HEK293 (cell line): ENCODE measurements around the gene BAIAP2.

Source experiments
- CTCF ChIP-seq: fragments of 450-650 bp; formaldehyde crosslinking; IDR thresholded peaks from 2 replicates; pipeline ENCODE4 v1.5.1; 2016; ENCODE audit warnings: missing biosample characterization, missing genetic modification characterization
- REST ChIP-seq: fragments of 450-650 bp; formaldehyde crosslinking; IDR thresholded peaks from 2 replicates; pipeline ENCODE4 v1.5.1; 2016; ENCODE audit warnings: missing biosample characterization, missing genetic modification characterization
- WT1 ChIP-seq: fragments of 450-650 bp; formaldehyde crosslinking; IDR thresholded peaks from 2 replicates; pipeline ENCODE4 v1.5.1; 2016; ENCODE audit warnings: missing biosample characterization, missing genetic modification characterization
- YY1 ChIP-seq: fragments of 450-650 bp; formaldehyde crosslinking; IDR thresholded peaks from 2 replicates; pipeline ENCODE4 v1.5.1; 2018; ENCODE audit warnings: missing biosample characterization, missing genetic modification characterization
- ZNF274 ChIP-seq, 2 experiments: fragments of 200-500 bp in 1 of 2; fragments of 450-650 bp in 1 of 2; sonication (Bioruptor generic) in 1 of 2; formaldehyde crosslinking in 1 of 2; IDR thresholded peaks; 2 replicates each; pipeline versions ENCODE4 v1.5.1 to v1.6.1; 2014 to 2016; ENCODE audit warnings: borderline replicate concordance in 1 of 2, inconsistent platforms in 1 of 2, low read length in 1 of 2, missing biosample characterization in 1 of 2, missing genetic modification characterization in 1 of 2
- ZNF404 ChIP-seq: fragments of 450-650 bp; formaldehyde crosslinking; IDR thresholded peaks from 2 replicates; pipeline ENCODE4 v1.5.1; 2017; ENCODE audit warnings: missing biosample characterization, missing genetic modification characterization
- ZSCAN30 ChIP-seq: fragments of 450-650 bp; IDR thresholded peaks from 2 replicates; pipeline ENCODE4 v1.5.1; 2018; ENCODE audit warnings: missing biosample characterization, mild to moderate bottlenecking, missing genetic modification characterization, moderate library complexity
- ZSCAN5A ChIP-seq: fragments of 450-650 bp; formaldehyde crosslinking; IDR thresholded peaks from 2 replicates; pipeline ENCODE4 v1.5.1; 2016; ENCODE audit warnings: missing biosample characterization, missing genetic modification characterization

GRCh38 chr17:81076141-81076679 is 41.3 kb downstream of the BAIAP2 start:
- no peak for TF ChIP-seq ZNF404
- TF ChIP-seq YY1 = no peak
- TF ChIP-seq WT1 (tag by site-specific recombination) = no peak
- no peak for TF ChIP-seq REST (tag by site-specific recombination)
- TF ChIP-seq ZSCAN30 (tag by site-specific recombination) = no peak
- no peak for TF ChIP-seq CTCF (tag by site-specific recombination)
- TF ChIP-seq ZNF274 (IDR thresholded peaks at IDR 0.05; ENCODE audit: low read length) = no peak
- TF ChIP-seq ZNF274 (tag by site-specific recombination; IDR thresholded peaks at IDR 0.05; ENCODE audit: borderline replicate concordance) = no peak
- no peak for TF ChIP-seq ZSCAN5A (tag by site-specific recombination)
